ELF-1 (cell line): ENCODE data around the gene MFF.
"Not testable (repeated sequence)": the region's sequence is repeated elsewhere in the genome, so short reads cannot be mapped to it uniquely, and the experiment has no call there.

ENCODE experiments used
- DNase-seq: peaks from one replicate; pipeline ENCODE4 v3.0.0-alpha.2; 2016; ENCODE audit warnings: low read depth, low spot score

MFF gene

GRCh38 chr2:227377467-227378351, 52.7 kb downstream of the MFF start:
- DNase-seq, result no peak

- no peak for DNase-seq
These were observed 53.3 kb downstream of the MFF start for GRCh38 chr2:227378371-227378782.

DNA sequence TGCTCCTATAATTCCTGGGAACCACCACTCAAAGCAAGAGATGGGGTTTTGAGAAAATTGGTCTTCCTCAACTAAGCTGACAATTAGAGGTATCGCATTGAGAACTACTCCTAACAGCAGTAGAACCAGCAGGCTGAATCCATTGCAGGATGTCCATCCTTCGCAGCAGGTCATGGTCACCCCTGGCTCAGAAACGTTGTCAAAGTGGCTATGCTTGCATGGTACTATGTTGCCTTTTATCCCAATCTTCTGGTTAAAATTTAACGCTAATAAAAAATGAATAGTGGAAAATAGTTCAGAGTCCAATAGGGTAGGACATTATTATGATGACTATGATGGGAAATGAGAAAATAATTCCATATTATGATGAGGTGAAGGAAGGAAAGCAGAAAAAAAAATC, 54.0 kb downstream of the MFF start, which contains the start of gene TM4SF20:
Gene TM4SF20, minus strand, starts transcription at position 212 of the 400 bp plus-strand sequence. Its CDS starts 38 bp downstream, at position 174.
- DNase-seq, result no peak

GRCh38 chr2:227382241-227382835, 57.3 kb downstream of the MFF start:
- not testable (repeated sequence) for DNase-seq

DNA sequence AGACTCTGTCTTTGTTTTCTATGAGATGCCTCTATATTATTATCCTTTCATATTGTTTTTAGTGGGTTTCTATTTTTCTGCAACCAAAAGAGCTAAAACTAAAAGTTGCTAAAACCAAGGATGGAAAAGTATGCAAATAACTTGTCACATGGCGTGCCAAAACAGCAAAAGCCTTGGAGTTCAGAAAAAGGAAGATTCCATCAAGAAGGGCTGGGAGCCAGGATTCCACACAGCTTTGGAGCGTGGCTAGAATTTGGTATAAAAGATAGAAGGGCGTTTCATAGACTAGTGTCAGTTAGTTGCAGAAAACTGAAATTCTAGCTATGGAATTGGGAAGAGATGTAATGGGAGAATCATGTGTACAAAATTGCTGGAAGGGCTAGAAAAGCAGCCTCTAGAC, 58.6 kb downstream of the MFF start:
- no peak for DNase-seq

- DNase-seq, result no peak
These were observed 61.6 kb downstream of the MFF start for GRCh38 chr2:227386630-227387029.

- DNase-seq, result not testable (repeated sequence)
These were observed 62.5 kb downstream of the MFF start, which contains the start of gene SCYGR1 for GRCh38 chr2:227387583-227387982. TSS of gene SCYGR1 (minus strand) at chr2:227387949. CDS start at chr2:227387949, 0 bp downstream.

DNA sequence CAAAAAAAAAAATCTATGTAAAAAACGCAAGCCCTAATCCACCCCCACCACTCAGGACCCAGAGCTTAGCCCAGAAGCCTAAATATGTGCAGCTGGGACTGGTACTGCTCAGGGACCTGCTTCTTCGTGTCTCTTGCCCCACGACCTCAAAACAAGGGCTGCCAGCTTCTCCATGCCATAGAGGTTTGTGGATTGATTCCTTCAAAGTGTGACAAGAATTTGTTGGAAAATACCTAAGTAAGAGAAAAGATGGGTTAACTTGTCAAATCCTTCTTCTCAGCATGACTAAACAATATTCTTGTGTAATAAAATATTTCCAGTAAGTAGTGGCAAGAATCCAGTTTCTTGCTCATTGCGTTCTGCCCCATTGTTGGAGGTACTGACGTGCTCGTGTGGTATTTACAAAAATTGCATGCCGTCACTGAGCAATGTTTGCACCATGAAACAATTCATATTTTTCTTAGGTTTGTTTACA, 63.5 kb downstream of the MFF start:
- no peak for DNase-seq

GRCh38 chr2:227389231-227389630, 64.2 kb downstream of the MFF start:
- no peak for DNase-seq

DNA sequence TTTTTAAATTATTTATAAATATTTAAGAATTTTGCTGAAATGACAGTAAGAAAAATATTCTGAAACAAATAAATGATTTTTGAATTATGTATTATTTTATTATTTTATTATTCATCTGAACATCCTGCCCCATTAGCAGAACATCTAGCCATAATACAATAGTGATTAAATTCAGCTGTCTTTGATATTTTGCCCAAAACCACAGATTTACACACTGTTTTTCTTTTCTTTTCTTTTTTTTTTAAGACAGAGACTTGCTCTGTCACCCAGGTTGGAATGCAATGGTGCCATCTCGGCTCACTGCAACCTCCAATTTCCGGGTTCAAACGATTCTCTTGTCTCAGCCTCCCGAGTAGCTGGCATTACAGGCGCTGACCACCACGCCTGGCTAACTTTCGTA, 64.6 kb downstream of the MFF start:
- no peak for DNase-seq

DNA sequence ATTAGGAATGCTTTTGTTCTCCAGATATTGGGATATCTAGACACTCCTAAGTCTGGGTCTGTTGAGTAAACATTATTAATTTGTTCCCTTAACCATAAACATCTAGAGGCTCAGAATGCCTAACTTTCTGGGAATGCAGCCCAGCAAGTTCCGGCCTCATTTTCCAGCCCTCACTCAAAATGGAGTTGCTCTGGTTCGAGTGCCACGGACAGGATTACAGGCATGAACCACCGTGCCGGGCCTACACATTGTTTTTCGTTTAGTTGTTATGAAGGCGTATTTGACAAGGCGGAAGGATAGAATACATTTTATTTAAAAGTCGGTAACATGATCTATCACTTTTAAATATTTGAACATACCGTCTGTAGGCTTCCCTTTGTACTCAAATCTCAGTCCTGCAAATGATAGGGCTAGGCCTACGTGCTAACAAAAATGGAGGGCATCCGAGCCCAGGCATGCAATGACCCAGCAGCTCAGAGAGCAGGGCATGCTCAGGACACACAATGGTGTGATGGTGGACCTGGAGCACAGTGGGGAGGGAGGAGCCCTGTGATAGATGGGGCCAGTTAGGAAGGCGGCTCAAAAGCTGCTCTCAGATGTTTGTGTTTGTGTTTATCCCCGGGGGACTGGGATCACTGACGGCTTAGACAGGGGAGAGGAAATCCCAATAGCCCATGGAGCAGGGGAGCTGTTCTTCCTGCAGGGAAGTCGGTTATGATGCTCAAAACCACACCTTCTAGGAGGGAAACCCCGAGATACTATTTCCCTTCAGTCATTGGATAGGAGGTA, 65.6 kb downstream of the MFF start:
- DNase-seq, result peak; percentile 46

DNA sequence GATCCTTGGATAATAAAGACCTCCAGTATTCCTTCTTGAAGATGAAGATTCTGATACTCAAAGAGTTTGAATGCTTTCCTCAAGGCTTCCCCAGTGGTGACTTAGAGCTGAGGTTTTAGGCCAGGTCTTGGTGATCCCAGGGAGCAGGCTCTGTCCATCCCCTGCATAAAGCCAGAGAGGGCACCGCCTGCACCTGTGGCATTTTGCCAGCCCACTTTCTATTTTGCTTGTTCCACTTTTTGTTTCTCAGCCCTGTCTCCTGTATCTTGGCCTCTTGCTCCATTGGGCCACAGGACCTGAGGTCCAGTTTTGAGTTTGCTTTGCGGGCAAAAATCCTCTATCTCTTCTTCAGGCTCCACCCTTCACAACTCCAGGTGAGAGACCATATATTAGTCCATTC, 69.3 kb downstream of the MFF start:
- DNase-seq, result no peak

DNA sequence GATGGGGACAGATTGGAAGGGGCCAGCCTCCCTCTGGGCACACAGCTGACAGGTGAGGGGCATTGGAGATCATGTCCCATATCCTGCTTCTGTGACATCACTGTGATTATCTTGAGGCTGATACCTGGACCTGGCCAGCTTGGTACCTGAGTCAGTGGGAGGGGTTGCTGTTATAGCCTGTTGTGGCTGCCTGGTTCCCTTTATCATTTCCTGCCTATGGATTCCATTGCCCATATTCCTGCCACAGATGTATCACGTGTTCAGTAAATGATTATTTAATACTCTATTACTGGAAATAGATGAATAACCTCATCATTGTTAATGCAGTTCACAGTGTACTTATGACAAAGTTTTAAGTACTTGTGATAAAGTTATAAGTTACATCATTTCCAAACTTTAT, 70.5 kb downstream of the MFF start:
- no peak for DNase-seq

DNA sequence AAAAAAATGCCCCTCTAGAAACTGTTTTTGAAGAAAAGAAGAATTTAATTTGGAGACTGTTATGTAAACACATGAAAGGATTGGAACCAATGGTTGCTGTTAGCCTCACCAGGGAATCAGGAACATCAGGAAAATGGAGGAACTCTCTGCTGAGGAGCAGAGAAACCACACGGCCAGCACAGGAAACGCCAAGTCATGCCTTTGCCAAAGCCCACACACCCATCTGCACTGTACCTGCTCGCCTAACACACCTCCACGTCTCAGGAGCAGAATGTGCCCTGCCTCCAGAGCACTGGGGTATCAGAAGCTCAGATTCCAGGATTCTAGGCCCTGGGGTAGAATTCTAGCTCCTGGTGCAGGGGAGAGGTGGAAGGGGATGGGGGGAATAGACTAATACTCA, 72.5 kb downstream of the MFF start:
- no peak for DNase-seq

- no peak for DNase-seq
These were observed 73.9 kb downstream of the MFF start for GRCh38 chr2:227398684-227399670.

- DNase-seq, result no peak
These were observed 76.5 kb downstream of the MFF start for GRCh38 chr2:227401550-227401949.

DNA sequence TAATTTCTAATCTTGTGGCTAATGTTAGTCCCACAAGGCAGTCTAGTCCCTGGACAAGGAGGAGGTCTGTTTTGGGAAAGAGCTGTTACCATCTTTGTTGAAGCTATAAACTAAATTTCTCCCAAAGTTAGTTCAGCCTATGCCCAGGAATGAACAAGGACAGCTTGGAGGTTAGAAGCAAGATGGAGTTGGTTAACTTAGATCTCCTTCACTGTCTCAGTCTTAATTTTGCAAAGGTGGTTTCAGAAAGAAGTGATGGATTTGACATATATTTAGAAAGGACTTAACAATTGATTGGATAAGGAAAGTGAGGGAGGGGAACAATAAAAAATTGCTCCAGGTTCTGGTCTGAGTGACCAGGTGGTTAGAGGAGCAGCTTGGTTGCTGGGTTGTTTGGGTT, 77.3 kb downstream of the MFF start:
- no peak for DNase-seq

- DNase-seq, result no peak
These were observed 77.9 kb downstream of the MFF start for GRCh38 chr2:227402959-227403358.

GRCh38 chr2:227404585-227405271, 79.7 kb downstream of the MFF start:
- no peak for DNase-seq
